Nephron progenitor cell (in vitro differentiated cells): ENCODE results near the gene DSCAM.

ENCODE experiments used
- DNase-seq: peaks from one replicate; pipeline ENCODE4 v3.0.0; 2021
- H3K27ac Mint-ChIP-seq: 2 replicates; pipeline ENCODE4 v1.8.0; 2021; ENCODE audit warnings: mild to moderate bottlenecking, moderate library complexity, mixed read lengths
- H3K27me3 Mint-ChIP-seq: 2 replicates; pipeline ENCODE4 v1.8.0; 2021; ENCODE audit warnings: mild to moderate bottlenecking, low read depth, mixed read lengths; ENCODE audit not compliant: poor library complexity
- H3K36me3 Mint-ChIP-seq: 2 replicates; pipeline ENCODE4 v1.8.0; 2021; ENCODE audit warnings: low read depth, mixed read lengths
- H3K4me1 Mint-ChIP-seq: 2 replicates; pipeline ENCODE4 v1.8.0; 2021; ENCODE audit warnings: mixed read lengths
- H3K4me3 Mint-ChIP-seq: 2 replicates; pipeline ENCODE4 v1.8.0; 2021; ENCODE audit warnings: mild to moderate bottlenecking, moderate library complexity, mixed read lengths
- H3K9me3 Mint-ChIP-seq: 2 replicates; pipeline ENCODE4 v1.8.0; 2021; ENCODE audit warnings: mild to moderate bottlenecking, moderate library complexity, mixed read lengths
- TF ChIP-seq, protein P1 (sequence below): fragments of 200-600 bp; sonication (generic); IDR thresholded peaks from 2 replicates; pipeline ENCODE4 v1.5.0; 2021; ENCODE audit warnings: antibody characterized with exemption

DSCAM gene

DNA sequence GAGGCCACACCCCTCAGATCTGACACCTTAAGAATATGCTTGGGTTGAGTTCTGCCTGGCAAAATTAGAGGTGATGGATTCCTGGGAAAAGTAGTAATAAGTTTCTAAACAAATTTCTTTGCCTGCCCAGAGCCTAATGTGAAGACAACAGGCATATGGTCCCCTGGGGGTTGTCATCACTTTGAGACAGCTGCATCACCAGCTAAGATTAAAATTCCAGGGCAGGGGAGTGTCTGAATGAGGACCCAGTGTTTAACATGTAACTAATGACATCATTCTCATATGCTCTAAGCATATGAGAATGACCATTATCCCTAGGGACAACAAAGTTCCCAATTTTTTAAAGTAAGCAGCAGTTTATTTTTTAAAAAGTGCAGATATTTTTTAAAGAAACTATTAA, 547.5 kb downstream of the DSCAM start:
- Mint-ChIP-seq H3K4me3 (no peak overlapping the region), H3K27ac (no peak overlapping the region), H3K9me3 (peaks cover 11% of the 10 kb centered on the region), H3K4me1 (no peaks in the 10 kb centered on the region), H3K27me3 (peaks cover 2% of the 10 kb centered on the region), H3K36me3 (no peaks in the 10 kb centered on the region)
- TF ChIP-seq, protein P1, sequence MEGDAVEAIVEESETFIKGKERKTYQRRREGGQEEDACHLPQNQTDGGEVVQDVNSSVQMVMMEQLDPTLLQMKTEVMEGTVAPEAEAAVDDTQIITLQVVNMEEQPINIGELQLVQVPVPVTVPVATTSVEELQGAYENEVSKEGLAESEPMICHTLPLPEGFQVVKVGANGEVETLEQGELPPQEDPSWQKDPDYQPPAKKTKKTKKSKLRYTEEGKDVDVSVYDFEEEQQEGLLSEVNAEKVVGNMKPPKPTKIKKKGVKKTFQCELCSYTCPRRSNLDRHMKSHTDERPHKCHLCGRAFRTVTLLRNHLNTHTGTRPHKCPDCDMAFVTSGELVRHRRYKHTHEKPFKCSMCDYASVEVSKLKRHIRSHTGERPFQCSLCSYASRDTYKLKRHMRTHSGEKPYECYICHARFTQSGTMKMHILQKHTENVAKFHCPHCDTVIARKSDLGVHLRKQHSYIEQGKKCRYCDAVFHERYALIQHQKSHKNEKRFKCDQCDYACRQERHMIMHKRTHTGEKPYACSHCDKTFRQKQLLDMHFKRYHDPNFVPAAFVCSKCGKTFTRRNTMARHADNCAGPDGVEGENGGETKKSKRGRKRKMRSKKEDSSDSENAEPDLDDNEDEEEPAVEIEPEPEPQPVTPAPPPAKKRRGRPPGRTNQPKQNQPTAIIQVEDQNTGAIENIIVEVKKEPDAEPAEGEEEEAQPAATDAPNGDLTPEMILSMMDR: no peak
- no peak for DNase-seq

DNA sequence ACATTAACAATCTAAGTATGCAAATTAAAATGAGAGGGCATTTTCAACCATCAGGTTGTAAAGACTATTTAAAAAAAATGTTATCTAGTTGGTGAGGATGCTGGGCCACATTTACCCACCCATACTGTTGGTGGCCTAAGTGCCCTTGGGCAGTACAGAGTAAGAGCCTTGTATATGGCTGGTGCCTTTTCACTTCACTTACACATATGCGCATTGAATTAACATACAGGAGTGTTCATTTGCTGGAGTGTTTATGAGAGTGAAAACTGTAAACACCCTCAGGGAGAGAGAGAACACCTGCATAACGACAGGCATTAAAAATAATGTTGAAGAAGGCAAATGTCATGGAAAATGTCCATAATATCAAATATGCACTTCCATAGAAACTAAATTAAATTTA, 552.6 kb downstream of the DSCAM start:
- Mint-ChIP-seq H3K4me1 (no peaks in the 10 kb centered on the region), H3K27ac (no peak overlapping the region), H3K27me3 (peaks cover 7% of the 10 kb centered on the region), H3K4me3 (no peak overlapping the region), H3K9me3 (no peaks in the 10 kb centered on the region), H3K36me3 (no peaks in the 10 kb centered on the region)
- no peak for DNase-seq
- TF ChIP-seq, protein P1: no peak

DNA sequence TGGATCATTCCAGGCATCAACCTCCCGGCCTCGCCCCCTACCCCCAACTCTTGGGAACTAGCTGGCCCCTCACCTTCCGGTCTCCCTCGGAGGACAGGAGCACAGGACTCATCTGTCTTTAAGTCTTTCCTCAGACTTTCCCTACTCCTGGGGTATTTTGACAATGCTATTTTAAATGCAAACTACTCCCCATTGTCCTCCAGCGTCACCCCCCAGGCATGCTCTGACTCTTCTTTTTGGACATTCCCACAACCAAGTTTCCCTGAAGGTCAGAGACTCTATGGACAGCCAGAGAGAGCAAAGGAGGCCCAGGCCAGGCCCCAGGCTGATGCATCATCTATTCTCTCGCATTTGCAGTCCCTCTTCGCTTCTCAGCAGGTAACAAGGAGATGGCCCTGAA, 555.4 kb downstream of the DSCAM start:
- Mint-ChIP-seq H3K4me3 (no peak overlapping the region), H3K27me3 (peaks cover 15% of the 10 kb centered on the region), H3K9me3 (no peaks in the 10 kb centered on the region), H3K36me3 (no peaks in the 10 kb centered on the region), H3K27ac (no peak overlapping the region), H3K4me1 (no peaks in the 10 kb centered on the region)
- TF ChIP-seq, protein P1: no peak
- DNase-seq: no peak

DNA sequence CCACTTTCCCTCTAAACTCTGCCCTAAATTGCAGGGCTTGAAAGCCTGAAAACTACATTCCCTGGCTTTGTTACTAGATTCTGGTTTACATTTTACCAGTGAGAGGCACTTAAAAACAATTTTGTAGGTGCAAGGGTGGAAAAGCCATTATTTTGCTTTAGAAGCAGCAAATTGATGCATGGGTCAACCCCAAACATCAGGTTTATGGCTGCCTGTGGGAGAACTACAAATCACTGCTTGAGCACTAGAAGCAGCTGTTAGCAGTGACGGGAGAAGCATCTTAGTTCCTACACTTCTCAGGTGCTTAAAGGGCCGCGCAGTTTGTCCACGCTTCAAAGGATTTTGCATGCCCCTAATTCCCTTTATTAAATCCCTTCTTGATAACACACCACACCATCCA, 562.5 kb downstream of the DSCAM start:
- H3K4me3 Mint-ChIP-seq: no peak overlapping the region
- peaks cover 19% of the 10 kb centered on the region for H3K4me1 Mint-ChIP-seq
- TF ChIP-seq, protein P1: no peak
- H3K27me3 Mint-ChIP-seq: peaks cover 14% of the 10 kb centered on the region
- H3K9me3 Mint-ChIP-seq: peaks cover 7% of the 10 kb centered on the region
- no peak for DNase-seq
- H3K36me3 Mint-ChIP-seq: no peaks in the 10 kb centered on the region
- no peak overlapping the region for H3K27ac Mint-ChIP-seq

DNA sequence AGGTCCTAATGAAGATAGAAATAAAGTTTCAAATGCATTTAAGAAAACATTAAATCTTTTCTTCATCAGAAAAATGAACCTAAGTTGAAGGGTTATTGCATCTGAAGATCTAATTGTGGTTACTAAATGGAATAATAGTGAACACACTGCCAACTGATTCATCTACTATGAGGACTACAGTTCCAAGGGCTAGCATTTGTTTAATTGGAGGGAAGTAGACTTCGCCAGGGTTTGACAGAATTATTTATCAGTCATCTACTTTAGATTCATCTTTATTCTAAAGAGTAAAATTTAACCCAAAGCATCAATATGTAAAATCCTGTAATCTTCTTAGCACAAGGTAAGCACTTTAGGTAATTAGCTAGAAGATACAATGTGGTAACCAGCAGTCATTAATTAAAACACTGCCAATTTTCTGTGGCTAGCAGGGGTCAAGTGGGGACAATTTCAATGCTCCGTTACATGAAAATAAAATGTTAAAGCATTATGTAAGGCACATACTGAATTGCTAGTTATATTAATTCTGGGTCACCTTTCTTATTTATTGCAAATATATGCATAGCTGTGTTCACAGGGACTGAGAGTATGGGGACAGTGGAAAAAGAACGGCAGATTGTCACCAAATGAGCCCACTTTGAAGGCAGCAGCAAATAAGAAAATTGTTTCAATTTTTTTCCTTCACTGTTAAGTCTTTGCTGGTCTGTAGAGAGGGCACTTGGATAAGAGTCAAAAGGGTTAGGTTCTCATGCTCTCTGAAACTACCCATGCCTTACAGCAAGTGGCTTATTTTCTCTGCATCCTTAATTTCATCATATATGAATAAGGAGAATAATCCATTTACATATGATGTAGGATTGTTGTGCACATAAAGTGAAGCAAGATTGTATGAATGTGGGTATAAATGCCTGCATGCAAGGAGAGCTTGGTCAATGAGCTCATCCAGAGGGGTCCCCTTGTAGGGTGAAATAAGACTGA, 563.8 kb downstream of the DSCAM start:
- Mint-ChIP-seq H3K27ac (no peak overlapping the region), H3K9me3 (peaks cover 12% of the 10 kb centered on the region), H3K36me3 (no peaks in the 10 kb centered on the region), H3K4me3 (no peak overlapping the region), H3K4me1 (peaks cover 19% of the 10 kb centered on the region), H3K27me3 (peaks cover 11% of the 10 kb centered on the region)
- no peak for DNase-seq
- TF ChIP-seq, protein P1: no peak

DNA sequence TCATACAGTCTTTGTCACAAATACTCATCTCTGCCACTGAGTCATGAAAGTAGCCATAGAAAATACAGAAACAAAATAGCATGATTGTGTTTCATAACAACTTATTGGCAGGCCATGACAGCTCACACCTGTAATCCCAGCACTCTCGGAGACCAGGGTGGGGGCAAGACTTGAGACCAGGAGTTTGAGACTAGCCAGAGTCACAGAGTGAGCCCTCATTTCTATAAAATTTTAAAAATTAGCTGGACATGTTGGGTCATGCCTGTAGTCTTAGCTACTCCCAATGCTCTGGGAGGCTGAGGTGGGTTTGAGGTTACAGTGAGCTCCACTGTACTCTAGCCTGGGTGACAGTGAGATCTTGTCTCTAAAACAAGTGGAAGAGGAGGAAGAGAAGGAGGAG, 568.6 kb downstream of the DSCAM start:
- TF ChIP-seq, protein P1: no peak
- Mint-ChIP-seq H3K27ac (no peak overlapping the region), H3K36me3 (no peaks in the 10 kb centered on the region), H3K4me1 (peaks cover 3% of the 10 kb centered on the region), H3K9me3 (peaks cover 9% of the 10 kb centered on the region), H3K27me3 (peaks cover 4% of the 10 kb centered on the region), H3K4me3 (no peak overlapping the region)
- no peak for DNase-seq
